OCI-LY1 (cell line): ENCODE data around the gene CCDC27.

Experiments
- H2AFZ ChIP-seq: fragments of 200-600 bp; sonication (generic), shearing (Covaris generic); 2 replicates; pipeline ENCODE4 v1.6.0; 2014; ENCODE audit warnings: antibody characterized with exemption, mild to moderate bottlenecking, low read length
- H3F3A ChIP-seq: fragments of 200-600 bp; sonication (generic), shearing (Covaris generic); 2 replicates; pipeline ENCODE4 v1.6.0; 2014; ENCODE audit warnings: mild to moderate bottlenecking, antibody characterized with exemption, low read length, moderate library complexity; ENCODE audit not compliant: insufficient read depth
- H3K27ac ChIP-seq: fragments of 200-600 bp; sonication (generic); 2 replicates; pipeline ENCODE4 v1.5.1; 2014; ENCODE audit warnings: low read length, mixed run types, mild to moderate bottlenecking, low read depth; ENCODE audit not compliant: poor library complexity, severe bottlenecking
- H3K27me3 ChIP-seq: fragments of 200-600 bp; sonication (generic); 2 replicates; pipeline ENCODE4 v1.6.0; 2014; ENCODE audit warnings: antibody characterized with exemption, mild to moderate bottlenecking, low read length, moderate library complexity; ENCODE audit not compliant: insufficient read depth
- H3K36me3 ChIP-seq: fragments of 200-600 bp; sonication (generic); 2 replicates; pipeline ENCODE4 v1.6.1; 2014; ENCODE audit warnings: mild to moderate bottlenecking, antibody characterized with exemption, low read length, moderate library complexity, mixed read lengths; ENCODE audit not compliant: insufficient read depth
- H3K4me1 ChIP-seq: fragments of 200-600 bp; sonication (generic); 2 replicates; pipeline ENCODE4 v1.5.1; 2014; ENCODE audit warnings: mild to moderate bottlenecking, low read length, moderate library complexity; ENCODE audit not compliant: insufficient read depth, severe bottlenecking
- H3K4me2 ChIP-seq: fragments of 200-600 bp; sonication (generic), shearing (Covaris generic); 2 replicates; pipeline ENCODE4 v1.6.1; 2014; ENCODE audit warnings: low read length
- H3K4me3 ChIP-seq: fragments of 200-600 bp; sonication (generic); 2 replicates; pipeline ENCODE4 v1.5.1; 2014; ENCODE audit warnings: low read length, low read depth, mild to moderate bottlenecking, mixed read lengths; ENCODE audit not compliant: poor library complexity, severe bottlenecking
- H3K79me2 ChIP-seq: fragments of 200-600 bp; shearing (Covaris generic); 2 replicates; pipeline ENCODE4 v1.6.1; 2016; ENCODE audit warnings: mixed run types, low read length, mixed read lengths; ENCODE audit not compliant: insufficient read depth
- H3K9ac ChIP-seq: fragments of 200-600 bp; sonication (generic), shearing (Covaris generic); 2 replicates; pipeline ENCODE4 v1.6.1; 2014; ENCODE audit warnings: mild to moderate bottlenecking, low read length, mixed read lengths
- H3K9me2 ChIP-seq: fragments of 200-600 bp; sonication (generic), shearing (Covaris generic); 2 replicates; pipeline ENCODE4 v1.6.1; 2014; ENCODE audit warnings: low read depth, mild to moderate bottlenecking, low read length, mixed read lengths
- H3K9me3 ChIP-seq: fragments of 200-600 bp; shearing (Covaris generic); 2 replicates; pipeline ENCODE4 v1.6.1; 2014; ENCODE audit warnings: low read length, mixed read lengths
- H4K20me1 ChIP-seq: fragments of 200-600 bp; sonication (generic), shearing (Covaris generic); 2 replicates; pipeline ENCODE4 v1.6.0; 2016; ENCODE audit warnings: mild to moderate bottlenecking, low read length; ENCODE audit not compliant: insufficient read depth
- EZH2 ChIP-seq: fragments of 200-600 bp; sonication (generic), shearing (Covaris generic); IDR thresholded peaks from 2 replicates; pipeline ENCODE4 v1.8.0; 2017; ENCODE audit warnings: borderline replicate concordance, mixed run types, mild to moderate bottlenecking, antibody characterized with exemption, low read length, moderate library complexity, mixed read lengths
- TF ChIP-seq, protein P1 (sequence below): fragments of 200-600 bp; sonication (generic), shearing (Covaris generic); IDR thresholded peaks from 2 replicates; pipeline ENCODE4 v1.5.1; 2017; ENCODE audit warnings: mild to moderate bottlenecking, antibody characterized with exemption, low read length, moderate library complexity, mixed read lengths

Gene CCDC27

GRCh38 chr1:3777078-3777547 is 24.9 kb downstream of the CCDC27 start:
- no peak for TF ChIP-seq EZH2
- TF ChIP-seq, protein P1, sequence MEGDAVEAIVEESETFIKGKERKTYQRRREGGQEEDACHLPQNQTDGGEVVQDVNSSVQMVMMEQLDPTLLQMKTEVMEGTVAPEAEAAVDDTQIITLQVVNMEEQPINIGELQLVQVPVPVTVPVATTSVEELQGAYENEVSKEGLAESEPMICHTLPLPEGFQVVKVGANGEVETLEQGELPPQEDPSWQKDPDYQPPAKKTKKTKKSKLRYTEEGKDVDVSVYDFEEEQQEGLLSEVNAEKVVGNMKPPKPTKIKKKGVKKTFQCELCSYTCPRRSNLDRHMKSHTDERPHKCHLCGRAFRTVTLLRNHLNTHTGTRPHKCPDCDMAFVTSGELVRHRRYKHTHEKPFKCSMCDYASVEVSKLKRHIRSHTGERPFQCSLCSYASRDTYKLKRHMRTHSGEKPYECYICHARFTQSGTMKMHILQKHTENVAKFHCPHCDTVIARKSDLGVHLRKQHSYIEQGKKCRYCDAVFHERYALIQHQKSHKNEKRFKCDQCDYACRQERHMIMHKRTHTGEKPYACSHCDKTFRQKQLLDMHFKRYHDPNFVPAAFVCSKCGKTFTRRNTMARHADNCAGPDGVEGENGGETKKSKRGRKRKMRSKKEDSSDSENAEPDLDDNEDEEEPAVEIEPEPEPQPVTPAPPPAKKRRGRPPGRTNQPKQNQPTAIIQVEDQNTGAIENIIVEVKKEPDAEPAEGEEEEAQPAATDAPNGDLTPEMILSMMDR, result no peak
- H3K9ac ChIP-seq, result no peak overlapping the region
- peaks cover 15% of the 10 kb centered on the region for H3K4me1 ChIP-seq
- no peaks in the 10 kb centered on the region for H3F3A ChIP-seq
- no peak overlapping the region for H3K4me3 ChIP-seq
- H3K79me2 ChIP-seq, result no peaks in the 10 kb centered on the region
- no peaks in the 10 kb centered on the region for H4K20me1 ChIP-seq
- H3K9me2 ChIP-seq, result no peaks in the 10 kb centered on the region
- H3K4me2 ChIP-seq, result no peak overlapping the region
- peaks cover 35% of the 10 kb centered on the region for H3K36me3 ChIP-seq
- no peaks in the 10 kb centered on the region for H3K9me3 ChIP-seq
- no peak overlapping the region for H2AFZ ChIP-seq
- H3K27ac ChIP-seq, result no peak overlapping the region
- H3K27me3 ChIP-seq, result no peaks in the 10 kb centered on the region

GRCh38 chr1:3777647-3778589 is 25.7 kb downstream of the CCDC27 start:
- Histone ChIP-seq H3K4me1 (peaks cover 14% of the 10 kb centered on the region), H3K4me3 (no peak overlapping the region), H3K9me3 (no peaks in the 10 kb centered on the region), H3F3A (no peaks in the 10 kb centered on the region), H3K27ac (no peak overlapping the region), H3K27me3 (no peaks in the 10 kb centered on the region), H2AFZ (no peak overlapping the region), H4K20me1 (no peaks in the 10 kb centered on the region), H3K36me3 (peaks cover 43% of the 10 kb centered on the region), H3K9ac (no peak overlapping the region), H3K4me2 (no peak overlapping the region), H3K79me2 (no peaks in the 10 kb centered on the region), H3K9me2 (no peaks in the 10 kb centered on the region)
- TF ChIP-seq, protein P1, result no peak
- TF ChIP-seq EZH2, result no peak

DNA sequence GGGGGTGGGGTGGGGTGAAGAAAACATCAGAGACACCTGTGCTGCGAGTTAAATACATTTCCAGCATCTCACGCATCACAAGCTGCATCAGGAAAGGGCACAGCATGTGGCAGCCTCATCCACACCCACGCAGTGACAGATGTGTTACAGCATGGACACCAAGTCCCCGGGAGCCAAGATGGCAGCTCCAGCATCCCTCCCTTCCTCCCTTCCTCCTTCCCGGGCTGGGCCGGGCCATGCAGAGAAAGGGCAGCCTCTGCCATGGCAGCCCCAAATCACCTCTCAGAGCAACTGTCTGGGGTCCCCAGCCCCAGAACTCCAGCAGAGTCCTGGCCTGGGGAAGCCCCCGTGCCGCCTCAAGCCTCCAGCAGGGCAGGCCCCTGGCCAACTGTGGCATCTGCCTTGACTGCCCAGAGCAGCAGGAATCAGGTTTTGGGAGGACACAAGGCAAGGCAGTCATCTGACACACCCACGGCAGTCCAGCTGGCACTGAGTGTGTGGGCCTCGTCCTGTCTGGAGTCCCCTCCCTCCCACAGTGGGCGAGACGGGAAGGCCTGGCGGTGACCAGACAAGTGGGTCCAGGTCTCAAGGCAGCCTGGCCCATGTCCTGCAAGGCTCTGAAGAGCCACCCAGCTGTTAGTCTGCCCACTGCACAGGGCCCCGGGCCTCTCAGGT is 26.5 kb downstream of the CCDC27 start:
- TF ChIP-seq, protein P1, result no peak
- TF ChIP-seq EZH2, result no peak
- no peaks in the 10 kb centered on the region for H4K20me1 ChIP-seq
- H3K9me3 ChIP-seq, result no peaks in the 10 kb centered on the region
- H3K9me2 ChIP-seq, result no peaks in the 10 kb centered on the region
- no peaks in the 10 kb centered on the region for H3K79me2 ChIP-seq
- no peaks in the 10 kb centered on the region for H3F3A ChIP-seq
- no peak overlapping the region for H2AFZ ChIP-seq
- H3K36me3 ChIP-seq, result peaks cover 50% of the 10 kb centered on the region
- H3K4me3 ChIP-seq, result no peak overlapping the region
- H3K27me3 ChIP-seq, result no peaks in the 10 kb centered on the region
- no peak overlapping the region for H3K4me2 ChIP-seq
- peaks cover 14% of the 10 kb centered on the region for H3K4me1 ChIP-seq
- no peak overlapping the region for H3K9ac ChIP-seq
- H3K27ac ChIP-seq, result no peak overlapping the region
